Measurements from ENCODE around the gene LGALS9.

Gene LGALS9

GRCh38 chr17:27602721-27603420, 28.1 kb upstream of the LGALS9 start:
- peak; percentile 55 for ATAC-seq (ENCODE audit: insufficient read depth, low read depth)
- TF ChIP-seq, protein P1, sequence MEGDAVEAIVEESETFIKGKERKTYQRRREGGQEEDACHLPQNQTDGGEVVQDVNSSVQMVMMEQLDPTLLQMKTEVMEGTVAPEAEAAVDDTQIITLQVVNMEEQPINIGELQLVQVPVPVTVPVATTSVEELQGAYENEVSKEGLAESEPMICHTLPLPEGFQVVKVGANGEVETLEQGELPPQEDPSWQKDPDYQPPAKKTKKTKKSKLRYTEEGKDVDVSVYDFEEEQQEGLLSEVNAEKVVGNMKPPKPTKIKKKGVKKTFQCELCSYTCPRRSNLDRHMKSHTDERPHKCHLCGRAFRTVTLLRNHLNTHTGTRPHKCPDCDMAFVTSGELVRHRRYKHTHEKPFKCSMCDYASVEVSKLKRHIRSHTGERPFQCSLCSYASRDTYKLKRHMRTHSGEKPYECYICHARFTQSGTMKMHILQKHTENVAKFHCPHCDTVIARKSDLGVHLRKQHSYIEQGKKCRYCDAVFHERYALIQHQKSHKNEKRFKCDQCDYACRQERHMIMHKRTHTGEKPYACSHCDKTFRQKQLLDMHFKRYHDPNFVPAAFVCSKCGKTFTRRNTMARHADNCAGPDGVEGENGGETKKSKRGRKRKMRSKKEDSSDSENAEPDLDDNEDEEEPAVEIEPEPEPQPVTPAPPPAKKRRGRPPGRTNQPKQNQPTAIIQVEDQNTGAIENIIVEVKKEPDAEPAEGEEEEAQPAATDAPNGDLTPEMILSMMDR (IDR thresholded peaks at IDR 0.05; ENCODE audit: borderline replicate concordance, extremely low read depth, low read length, poor library complexity, severe bottlenecking), result peak; percentile 93
- no peak for TF ChIP-seq EZH2 (IDR thresholded peaks at IDR 0.05; ENCODE audit: borderline replicate concordance, low read depth, low read length, severe bottlenecking)
- Histone ChIP-seq H4K20me1 (ENCODE audit: insufficient read depth, low read length) (no peaks in the 10 kb centered on the region), H3K36me3 (ENCODE audit: insufficient read depth, low read length) (no peaks in the 10 kb centered on the region), H2AFZ (ENCODE audit: low read depth, low read length) (no peak overlapping the region), H3K27me3 (ENCODE audit: insufficient read depth, low read length, poor library complexity) (no peaks in the 10 kb centered on the region), H3K27ac (ENCODE audit: low read length) (no peak overlapping the region), H3K9me3 (ENCODE audit: insufficient read depth, low read length, severe bottlenecking) (no peaks in the 10 kb centered on the region), H3K4me2 (ENCODE audit: insufficient read depth, low read length) (no peak overlapping the region), H3K79me2 (ENCODE audit: insufficient read depth, low read length) (no peaks in the 10 kb centered on the region), H3K4me1 (ENCODE audit: insufficient read depth, low read length) (peaks cover 3% of the 10 kb centered on the region; the same call in 1 of the 2 replicates), H3K9ac (ENCODE audit: low read depth, low read length) (no peak overlapping the region), H3K4me3 (ENCODE audit: low read depth in 1 of 2, low read length in 2 of 2) (no peak overlapping the region)
- peak; percentile 65 for DNase-seq

- Histone ChIP-seq H3K4me2 (ENCODE audit: insufficient read depth, low read length) (no peak overlapping the region), H2AFZ (ENCODE audit: low read depth, low read length) (no peak overlapping the region), H3K9ac (ENCODE audit: low read depth, low read length) (no peak overlapping the region), H4K20me1 (ENCODE audit: insufficient read depth, low read length) (no peaks in the 10 kb centered on the region), H3K27me3 (ENCODE audit: insufficient read depth, low read length, poor library complexity) (no peaks in the 10 kb centered on the region), H3K4me3 (ENCODE audit: low read depth in 1 of 2, low read length in 2 of 2) (no peak overlapping the region), H3K79me2 (ENCODE audit: insufficient read depth, low read length) (no peaks in the 10 kb centered on the region), H3K9me3 (ENCODE audit: insufficient read depth, low read length, severe bottlenecking) (no peaks in the 10 kb centered on the region), H3K27ac (ENCODE audit: low read length) (peak overlapping the region; percentile 6; the same call in 1 of the 2 replicates), H3K4me1 (ENCODE audit: insufficient read depth, low read length) (peaks cover 3% of the 10 kb centered on the region; the same call in 1 of the 2 replicates), H3K36me3 (ENCODE audit: insufficient read depth, low read length) (no peaks in the 10 kb centered on the region)
- no peak for TF ChIP-seq EZH2 (IDR thresholded peaks at IDR 0.05; ENCODE audit: borderline replicate concordance, low read depth, low read length, severe bottlenecking)
- TF ChIP-seq, protein P1 (IDR thresholded peaks at IDR 0.05; ENCODE audit: borderline replicate concordance, extremely low read depth, low read length, poor library complexity, severe bottlenecking), result no peak
- ATAC-seq (ENCODE audit: insufficient read depth, low read depth), result no peak; the same call in 2 of the 3 replicates
- no peak for DNase-seq
These were observed 27.6 kb upstream of the LGALS9 start for GRCh38 chr17:27603421-27603770.

DNA sequence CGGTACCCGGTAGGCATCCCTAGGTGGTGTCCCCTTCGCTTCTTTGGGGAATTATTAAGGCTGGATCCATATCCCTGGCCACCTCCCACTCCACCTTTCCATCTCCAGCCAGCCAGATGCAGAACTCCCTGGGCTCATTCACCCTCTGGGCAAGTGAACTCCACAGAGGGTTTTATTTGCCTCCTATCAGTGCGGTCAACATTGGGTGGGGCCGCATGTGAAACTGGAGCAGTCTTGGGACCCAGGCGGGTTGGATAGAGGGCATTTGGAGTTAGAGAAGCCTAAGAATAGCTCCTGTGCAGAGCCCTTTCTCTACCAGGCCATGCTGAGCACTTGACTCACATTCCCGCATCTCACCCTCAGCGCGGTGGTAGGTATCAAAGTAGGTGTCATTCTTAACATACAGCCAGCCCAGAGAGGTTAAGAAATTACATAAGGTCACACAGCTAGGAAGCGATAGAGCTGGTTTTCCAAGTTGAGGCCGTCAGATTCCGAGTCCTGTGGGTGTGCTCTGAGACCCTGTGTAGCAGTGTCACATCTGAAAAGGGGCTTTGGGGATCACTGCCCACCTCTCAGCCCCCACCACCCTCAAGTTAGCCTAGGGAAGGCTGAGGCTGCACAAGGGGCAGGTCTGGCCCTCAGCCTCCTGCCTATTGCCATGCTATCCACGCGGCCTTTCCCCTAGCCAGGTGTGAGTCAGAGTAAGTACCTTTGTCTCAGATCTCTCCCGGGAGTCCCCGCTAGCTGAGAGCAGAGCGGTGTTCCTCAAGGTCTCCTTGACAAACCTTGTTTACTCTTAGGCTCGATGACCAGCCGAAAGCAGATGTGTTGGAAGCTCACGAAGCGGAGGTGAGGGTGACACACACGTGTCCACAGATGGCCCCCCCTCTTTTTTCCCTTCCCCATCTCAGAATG, 26.9 kb upstream of the LGALS9 start:
- Histone ChIP-seq H3K27ac (ENCODE audit: low read length) (no peak overlapping the region), H2AFZ (ENCODE audit: low read depth, low read length) (no peak overlapping the region), H3K4me1 (ENCODE audit: insufficient read depth, low read length) (peaks cover 3% of the 10 kb centered on the region; the same call in 1 of the 2 replicates), H4K20me1 (ENCODE audit: insufficient read depth, low read length) (no peaks in the 10 kb centered on the region), H3K4me2 (ENCODE audit: insufficient read depth, low read length) (no peak overlapping the region), H3K4me3 (ENCODE audit: low read depth in 1 of 2, low read length in 2 of 2) (no peak overlapping the region), H3K9me3 (ENCODE audit: insufficient read depth, low read length, severe bottlenecking) (no peaks in the 10 kb centered on the region), H3K79me2 (ENCODE audit: insufficient read depth, low read length) (no peaks in the 10 kb centered on the region), H3K9ac (ENCODE audit: low read depth, low read length) (no peak overlapping the region), H3K36me3 (ENCODE audit: insufficient read depth, low read length) (no peaks in the 10 kb centered on the region), H3K27me3 (ENCODE audit: insufficient read depth, low read length, poor library complexity) (no peaks in the 10 kb centered on the region)
- TF ChIP-seq EZH2 (IDR thresholded peaks at IDR 0.05; ENCODE audit: borderline replicate concordance, low read depth, low read length, severe bottlenecking), result no peak
- TF ChIP-seq, protein P1 (IDR thresholded peaks at IDR 0.05; ENCODE audit: borderline replicate concordance, extremely low read depth, low read length, poor library complexity, severe bottlenecking), result no peak
- ATAC-seq (ENCODE audit: insufficient read depth, low read depth) (no peak), DNase-seq (no peak)
